ENCODE data around the gene COL23A1.
"Not testable (repeated sequence)": the region's sequence is repeated elsewhere in the genome, so short reads cannot be mapped to it uniquely, and the experiment has no call there.

COL23A1 gene

DNA sequence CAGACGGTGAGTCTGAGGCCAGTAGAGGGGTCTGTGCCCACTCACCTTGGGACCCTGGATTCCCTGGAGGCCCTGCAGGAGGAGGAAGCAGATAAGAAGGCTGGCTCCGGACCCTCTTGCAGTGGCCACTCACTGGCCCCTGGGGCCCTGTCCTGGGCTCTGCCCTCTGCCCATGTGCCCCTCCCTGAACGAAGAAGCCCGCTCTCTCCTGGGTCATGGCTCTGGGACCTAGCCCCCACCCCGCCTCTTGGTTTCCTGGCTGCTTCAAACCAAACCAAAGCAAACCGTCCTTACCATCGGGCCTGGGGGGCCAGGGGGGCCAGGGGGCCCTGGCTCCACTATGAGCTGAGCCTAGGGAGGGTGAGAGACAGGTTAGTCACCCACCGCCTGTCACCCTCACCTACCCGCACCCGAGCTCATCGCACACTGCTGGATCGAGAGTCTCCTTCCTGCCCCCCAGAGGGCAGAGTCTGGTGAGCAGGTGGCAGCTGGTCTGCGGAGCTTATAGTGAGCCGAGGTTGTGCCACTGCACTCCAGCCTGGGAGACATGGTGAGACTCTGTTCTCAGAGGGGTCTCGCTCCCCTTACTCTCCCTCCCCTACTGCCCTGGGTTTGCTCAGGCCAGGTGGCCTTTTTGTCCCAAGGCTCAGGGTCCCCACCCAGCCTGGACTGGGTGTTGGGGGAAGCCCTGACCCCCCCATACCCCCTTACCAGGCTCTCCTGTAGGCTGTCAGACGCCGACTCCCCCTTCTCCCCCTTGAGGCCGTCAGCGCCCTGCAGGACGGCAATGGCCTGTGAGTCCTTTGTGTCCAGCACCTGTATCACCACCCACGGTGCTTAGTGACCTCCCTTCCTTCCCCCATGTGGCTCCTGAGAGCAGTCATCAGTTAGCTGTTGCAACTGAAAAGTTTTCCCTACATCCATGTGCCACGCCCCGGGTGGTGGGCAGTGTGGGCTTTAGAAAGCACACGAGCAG lies 342.4 kb downstream of the COL23A1 start:
- no peak for DNase-seq

DNA sequence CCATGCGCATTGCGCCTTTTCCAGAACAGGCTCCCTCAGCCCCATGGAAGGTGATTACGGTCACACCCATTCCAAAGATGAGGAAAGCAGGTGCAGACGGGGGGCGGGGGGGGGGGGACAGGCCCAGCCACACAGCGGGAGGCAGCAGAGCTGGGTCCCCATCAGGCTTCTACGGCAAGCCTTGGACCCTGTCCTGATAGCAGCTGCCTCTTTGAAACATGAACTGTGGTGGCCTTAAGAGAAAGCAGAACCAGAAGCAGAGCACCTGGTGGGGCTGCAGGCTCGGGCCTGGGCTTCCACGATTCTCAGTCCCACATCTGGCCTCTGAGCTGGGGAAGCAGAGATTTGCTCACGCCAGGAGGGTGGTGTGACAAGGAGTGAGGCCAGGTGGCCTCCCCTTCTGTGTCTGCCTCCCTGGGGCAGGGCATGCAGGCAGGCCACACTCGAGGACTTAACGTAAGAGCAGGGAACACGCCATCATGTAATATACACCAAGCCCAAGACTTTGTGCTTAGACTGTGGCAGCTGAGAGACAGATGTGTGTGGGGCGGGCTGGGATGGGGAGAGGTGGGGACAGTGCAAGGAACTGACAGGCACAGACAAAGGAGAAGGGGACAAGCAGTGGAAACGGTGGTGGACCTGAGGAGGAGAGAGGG lies 343.4 kb downstream of the COL23A1 start:
- DNase-seq = no peak

DNA sequence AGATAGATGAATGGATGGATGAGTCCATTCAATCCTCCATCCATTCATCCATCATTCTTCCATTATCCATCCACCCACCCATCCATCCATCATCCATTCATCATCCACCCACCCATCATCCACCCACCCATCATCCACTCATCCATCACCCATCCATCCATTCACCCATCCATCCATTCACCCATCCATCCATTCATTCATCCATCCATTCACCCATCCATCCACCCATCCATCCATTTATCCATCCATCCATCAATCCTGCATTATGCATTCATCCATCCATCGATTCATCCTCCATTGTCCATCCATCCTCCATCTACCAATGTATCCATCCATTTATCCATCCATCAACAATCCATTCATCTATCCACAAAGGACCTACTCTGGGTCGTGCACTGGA lies 344.8 kb downstream of the COL23A1 start:
- no peak for DNase-seq

DNA sequence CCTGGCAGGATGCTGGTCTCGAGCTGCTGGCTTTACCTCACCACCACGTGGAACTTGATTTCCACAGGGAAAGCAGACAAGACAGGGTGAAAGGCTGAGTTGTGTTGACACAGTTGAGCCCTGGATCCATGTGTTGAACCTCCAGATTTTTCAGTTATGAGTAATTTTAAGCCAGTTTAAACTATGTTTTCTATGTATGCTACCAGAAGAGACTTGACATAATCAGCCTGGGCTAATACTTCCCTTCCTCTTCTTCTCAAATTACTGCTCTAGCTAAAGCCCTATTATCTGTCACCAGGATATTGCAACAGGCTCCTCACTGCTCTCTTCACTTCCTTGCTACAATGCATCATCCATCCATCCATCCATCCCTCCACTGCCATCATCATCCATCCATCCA lies 345.6 kb downstream of the COL23A1 start:
- no peak for DNase-seq

DNA sequence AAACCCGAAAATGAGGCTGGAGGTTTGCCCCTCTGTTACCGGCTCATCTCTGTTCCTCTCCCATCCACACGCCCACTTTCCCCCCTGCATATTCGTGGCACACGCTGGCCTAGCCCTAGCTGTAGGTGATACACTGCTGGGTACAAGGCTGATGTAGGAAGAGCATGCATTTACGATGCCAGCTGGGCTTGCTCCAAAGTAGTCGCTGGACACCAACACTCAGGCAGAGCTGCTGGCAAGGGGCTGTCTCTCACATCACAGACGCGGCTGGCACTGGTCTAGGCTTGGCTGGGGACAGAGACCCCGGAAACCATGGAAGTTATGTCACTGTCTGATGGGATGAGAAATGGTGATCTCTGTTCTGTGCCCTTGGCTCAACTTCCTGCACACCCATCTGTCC lies 347.8 kb downstream of the COL23A1 start:
- DNase-seq = no peak

DNA sequence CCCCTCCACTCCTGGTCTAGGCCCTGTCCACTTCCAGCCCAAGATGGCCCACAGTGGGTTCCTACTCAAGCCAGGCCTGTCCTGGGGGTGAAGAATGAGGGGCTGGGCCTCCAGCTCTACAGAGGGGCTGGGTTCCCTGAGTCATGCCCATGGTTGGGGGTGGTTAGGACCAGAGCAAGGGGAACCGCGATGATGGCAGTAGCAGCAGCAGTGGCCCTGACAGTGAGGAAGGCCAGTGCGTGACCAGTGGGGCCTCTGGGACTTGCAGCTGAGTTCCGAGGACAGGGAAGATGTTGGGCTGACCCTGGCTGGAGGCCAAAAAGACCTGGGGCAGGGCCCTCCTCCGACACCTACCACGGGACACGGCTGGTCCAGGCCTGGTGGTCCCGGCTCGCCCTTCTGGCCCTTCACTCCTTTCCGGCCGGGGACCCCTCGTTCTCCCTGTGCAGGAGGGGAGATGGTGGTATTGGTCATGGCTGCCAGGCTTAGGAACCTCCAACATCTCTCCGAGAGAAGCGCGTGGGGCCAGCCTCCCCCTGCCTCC lies 348.4 kb downstream of the COL23A1 start:
- no peak for DNase-seq

DNA sequence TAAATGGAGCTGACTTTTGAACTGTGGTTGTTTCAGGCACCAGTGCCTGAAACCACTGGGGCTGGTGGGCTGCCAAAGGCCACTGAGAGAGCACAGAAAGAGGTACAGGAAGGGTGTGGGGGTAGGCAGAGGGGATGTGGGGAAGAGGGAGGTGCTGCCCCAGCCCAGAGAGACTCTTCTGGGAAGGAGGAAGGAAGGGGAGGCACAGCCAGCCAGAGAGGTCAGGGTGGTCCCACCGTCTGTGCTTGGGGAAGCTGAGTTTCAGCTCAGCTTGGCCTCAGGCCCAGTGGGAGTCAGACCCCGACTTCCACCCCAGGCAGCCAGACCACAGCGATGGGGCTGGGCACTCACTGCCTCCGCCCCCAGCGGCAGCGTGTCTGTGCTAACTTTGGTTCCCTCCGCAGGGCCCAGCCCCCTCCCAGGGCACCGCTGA lies 348.9 kb downstream of the COL23A1 start:
- DNase-seq = no peak

DNA sequence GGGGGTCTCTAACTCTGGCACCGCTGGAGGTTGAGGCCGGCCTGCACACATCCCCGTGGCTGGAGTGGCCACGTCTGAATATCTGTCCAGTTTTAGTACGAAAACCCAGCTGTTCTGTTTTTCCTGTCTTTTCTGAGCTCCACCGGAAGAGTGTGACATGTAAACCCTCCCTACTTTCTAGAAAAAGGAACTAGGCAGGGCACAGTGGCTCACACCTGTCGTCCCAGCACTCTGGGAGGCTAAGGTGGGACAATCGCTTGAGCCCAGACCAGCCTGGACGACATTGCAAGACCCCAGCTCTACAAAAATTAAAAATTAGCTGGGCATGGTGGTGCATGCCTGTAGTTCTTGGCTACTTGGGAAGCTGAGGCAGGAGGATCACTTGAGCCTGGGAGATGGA lies 349.4 kb downstream of the COL23A1 start:
- DNase-seq = no peak

DNA sequence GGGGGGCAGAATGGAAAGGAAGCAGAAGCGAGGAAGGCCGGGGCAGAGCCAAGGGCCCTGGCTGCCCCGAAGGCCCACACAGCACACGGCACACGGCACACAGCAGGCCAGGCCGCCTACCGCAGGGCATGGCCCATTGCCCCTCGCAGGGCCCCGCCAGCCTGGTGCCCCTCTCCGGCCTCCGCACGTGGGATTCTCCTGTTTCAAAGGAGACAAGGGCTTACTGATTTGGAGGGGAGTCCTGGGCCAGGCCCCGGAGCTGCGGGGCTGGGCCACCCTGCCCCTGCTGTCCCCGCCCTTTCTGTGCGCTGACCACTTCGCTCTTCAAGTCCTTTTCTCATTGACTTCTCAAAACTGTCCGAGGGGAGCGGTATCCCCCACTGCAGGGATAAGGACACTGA lies 349.9 kb downstream of the COL23A1 start:
- DNase-seq = no peak

DNA sequence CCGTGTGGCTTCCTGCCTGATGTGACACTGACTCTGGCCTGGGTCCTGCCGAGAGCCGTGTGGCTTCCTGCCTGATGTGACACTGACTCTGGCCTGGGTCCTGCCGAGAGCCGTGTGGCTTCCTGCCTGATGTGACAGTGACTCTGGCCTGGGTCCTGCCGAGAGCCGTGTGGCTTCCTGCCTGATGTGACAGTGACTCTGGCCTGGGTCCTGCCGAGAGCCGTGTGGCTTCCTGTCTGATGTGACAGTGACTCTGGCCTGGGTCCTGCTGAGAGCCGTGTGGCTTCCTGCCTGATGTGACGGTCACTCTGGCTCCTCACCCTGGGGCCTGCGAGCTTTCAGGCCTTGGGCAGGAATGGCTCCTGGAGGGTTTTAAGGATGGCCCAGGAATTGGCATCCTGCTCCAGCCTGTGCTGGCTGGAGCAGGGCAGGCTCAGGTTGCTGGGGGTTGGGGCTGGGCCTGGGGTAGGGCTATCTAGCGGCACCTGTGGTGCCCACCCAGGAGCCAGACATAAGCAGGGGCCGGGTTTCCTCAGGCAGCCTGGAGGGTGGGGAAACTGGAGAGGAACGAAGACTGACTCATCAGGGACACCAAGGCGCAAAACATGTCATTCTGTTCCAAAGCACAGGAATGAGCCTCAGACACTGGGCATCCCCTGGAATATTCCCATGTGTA lies 350.4 kb downstream of the COL23A1 start:
- DNase-seq = not testable (repeated sequence)

DNA sequence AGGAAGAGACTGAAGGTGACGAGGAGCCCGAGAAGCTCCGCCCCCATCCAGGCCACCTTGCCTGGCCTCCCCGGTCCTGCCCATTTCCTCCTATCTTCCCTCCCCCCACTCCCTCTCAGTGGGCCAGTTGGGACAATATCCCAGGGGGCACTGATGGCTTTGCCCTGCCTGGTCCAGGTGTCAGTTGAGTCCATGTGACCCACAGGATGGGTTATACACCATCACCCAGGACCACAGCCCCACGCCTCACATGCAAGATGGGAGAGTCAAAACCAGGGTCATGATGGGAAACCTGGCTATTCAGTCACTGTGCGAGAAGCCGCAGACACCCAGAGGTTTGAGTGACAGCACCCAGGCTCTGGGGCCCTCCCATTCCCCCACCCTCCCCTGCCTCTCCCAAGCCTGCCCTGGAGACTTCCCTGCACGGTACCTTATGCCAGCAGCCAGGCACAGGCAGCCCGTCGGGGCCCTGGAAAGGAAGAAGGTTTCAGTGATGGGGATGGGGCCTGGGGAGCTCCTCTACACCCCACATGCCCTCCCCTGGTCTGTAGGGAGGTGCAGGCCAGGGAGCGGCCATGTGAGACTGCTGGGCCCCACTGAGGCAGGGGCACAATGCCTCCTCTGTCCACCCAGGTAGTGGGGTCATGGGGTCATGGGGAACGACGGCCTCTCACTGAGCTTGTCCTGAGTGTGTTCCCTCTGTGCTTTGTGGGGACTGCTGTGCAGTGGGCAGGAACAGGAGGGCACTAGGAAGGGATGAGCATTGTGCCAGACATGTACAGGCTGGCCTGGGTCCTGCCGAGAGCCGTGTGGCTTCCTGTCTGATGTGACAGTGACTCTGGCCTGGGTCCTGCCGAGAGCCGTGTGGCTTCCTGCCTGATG lies 351.2 kb downstream of the COL23A1 start:
- no peak for DNase-seq

DNA sequence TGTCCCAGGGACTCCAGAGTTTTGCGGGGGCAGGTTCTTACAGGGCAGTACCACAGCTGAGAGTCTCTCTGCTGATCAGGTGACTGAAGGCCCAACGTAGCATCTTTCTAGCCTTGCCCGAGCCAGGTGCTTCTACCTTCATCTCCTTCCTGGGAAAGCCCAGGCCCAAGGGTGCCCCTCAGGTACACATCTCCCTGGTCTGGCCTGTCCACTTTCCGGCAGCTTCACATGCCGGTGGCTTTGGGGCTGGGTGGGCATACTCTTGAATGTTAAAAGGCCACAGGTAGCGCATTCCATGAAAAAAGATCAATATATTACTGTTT lies 351.9 kb downstream of the COL23A1 start:
- no peak for DNase-seq

DNA sequence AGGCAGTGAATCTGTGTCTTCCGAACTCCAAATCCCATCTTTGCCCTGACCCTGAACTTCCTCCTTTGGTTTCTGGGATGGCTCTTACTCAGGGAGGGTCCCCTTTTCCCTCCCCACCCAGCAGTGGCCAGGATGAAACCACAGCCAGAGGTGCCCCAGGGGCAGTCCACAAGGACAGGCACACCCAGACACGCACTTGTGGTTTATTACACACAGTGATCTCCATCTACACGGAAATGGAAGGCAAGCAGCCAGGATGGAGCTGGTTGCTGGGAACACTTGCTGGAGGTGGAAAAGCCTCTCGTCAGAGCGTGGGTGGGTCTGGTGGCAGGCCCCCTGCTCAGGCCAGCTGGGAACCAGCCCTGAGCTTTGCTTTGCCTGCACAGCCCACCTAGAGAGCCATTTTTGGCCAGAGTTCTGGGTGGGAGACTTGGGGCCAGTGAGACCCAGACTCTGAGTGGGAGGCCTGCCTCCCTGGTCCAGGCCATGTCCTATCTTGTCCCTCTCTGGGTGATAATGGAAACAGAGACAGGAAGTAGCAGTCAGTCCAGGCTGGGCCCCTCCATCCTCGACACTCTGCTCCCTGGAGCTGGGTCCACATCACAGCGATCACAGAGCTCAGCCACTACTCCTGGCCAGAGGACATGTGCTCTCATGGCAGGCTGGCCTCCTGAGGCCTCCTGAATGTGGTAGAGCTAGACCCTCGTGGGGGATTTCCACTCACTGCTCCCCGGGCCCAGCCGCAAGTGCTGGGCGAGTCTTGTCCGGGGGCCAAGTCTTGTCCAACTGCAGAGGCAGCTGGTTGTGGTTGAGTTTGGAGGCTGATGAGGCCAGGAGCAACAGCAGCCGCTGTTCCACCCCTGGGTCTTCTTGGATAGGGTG lies 352.5 kb downstream of the COL23A1 start:
- DNase-seq = no peak

DNA sequence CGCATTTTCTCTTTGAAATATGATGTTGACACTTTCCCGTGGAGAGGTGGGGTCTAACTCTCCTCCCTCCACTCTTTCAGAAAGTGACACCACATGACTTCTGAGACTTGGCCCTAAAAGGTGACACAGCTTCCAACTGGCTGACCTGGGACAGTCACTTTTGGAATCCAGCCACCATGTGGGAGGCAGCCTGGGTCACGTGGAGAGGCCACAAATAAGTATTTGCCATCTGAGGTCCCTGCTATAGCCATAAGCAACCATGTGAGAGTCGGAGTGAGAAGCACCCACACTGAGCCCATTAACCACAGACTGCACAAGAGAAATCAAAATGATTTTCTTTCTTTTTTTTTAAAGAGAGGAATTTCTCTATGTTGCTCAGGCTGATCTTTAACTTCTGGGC lies 353.5 kb downstream of the COL23A1 start:
- DNase-seq = no peak

DNA sequence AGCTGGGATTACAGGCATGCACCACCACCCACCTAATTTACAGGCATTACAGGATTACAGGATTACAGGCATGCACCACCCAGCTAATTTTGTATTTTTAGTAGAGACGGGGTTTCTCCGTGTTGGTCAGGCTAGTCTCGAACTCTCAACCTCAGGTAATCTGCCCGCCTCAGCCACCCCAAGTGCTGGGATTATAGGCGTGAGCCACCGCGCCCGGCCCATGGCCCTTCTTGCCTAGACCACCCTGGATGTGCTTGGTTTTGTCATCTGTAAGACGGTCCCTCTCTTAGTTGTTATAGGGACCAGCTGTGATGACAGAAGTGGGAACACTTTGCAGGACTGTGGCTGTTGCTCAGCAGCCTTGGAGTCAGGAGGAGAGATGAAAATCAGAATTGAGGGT lies 354.1 kb downstream of the COL23A1 start:
- DNase-seq = no peak

DNA sequence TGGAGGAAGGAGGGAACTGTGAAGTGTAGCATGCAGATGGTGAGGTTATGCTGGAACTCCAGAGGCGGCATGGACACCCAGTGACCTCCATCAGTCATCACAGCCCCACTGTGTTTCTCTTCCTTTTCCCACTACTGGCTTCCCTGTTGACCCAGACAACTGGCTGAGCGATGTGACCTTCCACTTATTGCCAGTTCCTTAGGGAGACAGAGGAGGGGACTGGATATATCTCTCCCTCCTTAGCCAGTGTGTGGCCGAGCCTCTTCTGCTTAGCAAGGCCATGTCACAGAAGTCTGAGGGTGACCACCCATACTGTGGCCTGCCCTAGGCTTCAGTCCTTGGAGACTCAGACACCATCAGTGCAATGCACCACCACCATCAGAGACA lies 354.6 kb downstream of the COL23A1 start:
- DNase-seq = no peak

DNA sequence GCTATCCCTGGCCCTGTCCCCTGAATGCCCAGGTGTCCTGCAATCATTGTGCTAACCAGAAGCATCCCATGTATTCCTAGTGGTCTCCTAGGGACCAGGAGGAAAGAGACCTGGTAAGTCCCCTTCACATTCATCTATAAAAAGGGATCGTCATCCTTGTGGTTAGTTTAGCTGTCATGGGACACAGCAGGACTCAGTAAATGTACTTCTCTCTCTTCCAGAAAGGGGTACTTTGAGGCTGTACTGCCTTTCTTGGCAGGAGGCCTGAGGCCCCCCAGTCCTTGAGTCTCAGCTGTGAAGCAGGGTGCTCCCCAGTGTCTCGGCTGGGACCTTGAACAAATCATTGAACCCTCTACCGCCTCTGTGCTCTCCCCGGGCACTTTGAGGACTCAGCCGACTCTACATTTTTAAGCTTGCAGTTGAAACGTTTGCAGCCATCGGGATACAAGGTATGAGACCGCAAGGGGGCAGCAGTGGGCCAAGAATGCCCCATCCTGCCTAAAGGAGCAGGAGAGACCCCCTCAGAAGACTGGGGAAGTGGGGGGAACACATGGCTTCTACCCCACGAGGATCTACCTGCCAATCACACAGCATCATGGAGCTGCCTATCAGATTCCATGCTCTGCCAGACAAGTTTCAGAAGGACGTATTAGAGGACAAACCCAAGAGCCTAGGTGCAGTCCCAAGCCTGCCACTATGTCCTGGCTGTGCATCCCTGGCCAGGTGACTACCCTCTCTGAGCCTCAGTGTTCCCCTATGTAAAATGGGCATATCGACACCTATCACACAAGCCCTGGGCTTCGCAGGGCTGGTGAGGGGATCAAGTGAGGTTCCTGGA lies 355.2 kb downstream of the COL23A1 start:
- DNase-seq = no peak

DNA sequence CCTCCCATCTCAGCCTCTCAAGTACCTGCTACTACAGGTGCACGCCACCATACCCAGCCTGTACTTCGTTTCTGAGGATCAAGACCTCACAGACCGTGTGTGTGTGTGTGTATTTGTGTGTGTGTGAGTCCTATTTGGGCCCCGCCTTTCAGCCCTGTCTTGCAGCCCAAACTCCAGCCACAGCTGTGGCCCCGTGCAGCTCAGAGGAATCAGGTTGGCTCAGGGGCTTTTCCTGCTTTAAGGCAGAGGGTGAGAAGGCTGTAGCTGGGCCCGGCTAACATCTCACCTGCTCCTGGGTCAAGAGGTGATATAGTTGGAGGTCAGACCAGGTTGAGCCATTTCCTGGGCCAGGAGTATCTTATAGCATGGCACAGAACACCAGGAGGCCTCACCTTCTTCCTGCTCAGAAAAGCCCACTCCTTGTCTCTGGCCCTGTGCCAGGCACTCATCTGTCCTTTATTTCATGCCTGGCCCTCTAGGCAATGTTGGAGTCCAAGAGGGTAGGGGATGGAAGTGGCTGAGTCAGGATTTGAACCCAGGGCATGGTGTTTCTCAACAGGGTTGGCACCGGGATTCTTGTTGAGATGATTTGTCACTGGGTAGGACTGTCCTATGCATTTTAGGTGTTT lies 356.0 kb downstream of the COL23A1 start:
- no peak for DNase-seq

DNA sequence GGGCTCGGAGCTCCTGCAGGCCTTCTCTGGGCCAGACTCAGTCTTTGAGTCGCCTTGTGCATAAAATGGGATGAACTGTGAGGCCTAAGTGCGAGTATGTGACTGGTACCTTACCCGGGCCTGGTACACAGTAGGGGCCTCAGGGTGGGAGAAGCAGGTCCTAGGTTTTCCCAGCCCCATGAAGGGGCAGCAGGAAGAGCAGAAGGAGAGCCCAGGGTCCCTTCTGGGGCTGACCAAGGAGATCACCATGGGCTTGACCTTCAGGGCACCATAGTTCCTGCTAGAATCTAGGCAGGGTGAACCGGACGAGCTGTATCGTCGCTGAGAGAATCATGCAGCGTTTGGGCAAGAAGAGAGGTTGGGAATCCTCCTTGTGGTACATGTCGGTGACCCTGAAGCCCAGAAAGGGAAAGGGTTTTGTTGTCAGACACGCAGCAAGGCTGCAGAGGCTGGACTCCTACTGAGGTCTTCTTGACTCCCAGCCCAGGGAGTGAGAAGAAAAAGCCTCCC lies 357.2 kb downstream of the COL23A1 start:
- no peak for DNase-seq

All from DMS79 treated with DMSO at 0.1 percent for 48 hours (cell line).